ENCODE data around the gene MICAL1.

MICAL1 gene

GRCh38 chr6:109455437-109456110 is at the start of gene MICAL1:
TSS of gene MICAL1 (minus strand) at chr6:109455772. CDS start at chr6:109454196, 1,576 bp downstream.
- ChIA-PET CTCF (interaction anchor here (0.6 to 3.3 kb wide), 3 partner anchors 7 to 19 kb away, joined by 3 to 21 read pairs (median 4); partner anchors contain the start of genes PPIL6 and SMPD2), POLR2A (interaction anchor here (0.6 to 5.2 kb wide), 4 partner anchors 11 to 676 kb away, joined by 3 to 39 read pairs (median 10); partner anchors contain the start of genes CD164, PPIL6 and SMPD2)
- no peaks in the 10 kb centered on the region for H3K9me3 ChIP-seq (ENCODE audit: control insufficient read depth, insufficient read depth, low read depth, low read length)
- H3K36me3 ChIP-seq (ENCODE audit: control insufficient read depth in 2 of 2, insufficient read depth in 1 of 2, low read length in 2 of 2), result peaks cover 0 to 26% of the 10 kb centered on the region in 2 experiments; a peak in 1 of 3 replicates
- no peaks in the 10 kb centered on the region for H3K4me1 ChIP-seq (ENCODE audit: control insufficient read depth, insufficient read depth, low read length)
- H3K4me3 ChIP-seq (ENCODE audit: low read depth, low read length), result peak within 1 kb of the TSS; percentile 78
- H3K27ac ChIP-seq (ENCODE audit: extremely low read depth, low read depth, low read length), result peak within 1 kb of the TSS; percentile 39; the same call in 1 of the 2 replicates
- TF ChIP-seq ZNF488 (tag by site-specific recombination; IDR thresholded peaks at IDR 0.05), result no peak
- TF ChIP-seq GLIS2 (tag by site-specific recombination; IDR thresholded peaks at IDR 0.05), result peak; percentile 39
- TF ChIP-seq, protein P1, sequence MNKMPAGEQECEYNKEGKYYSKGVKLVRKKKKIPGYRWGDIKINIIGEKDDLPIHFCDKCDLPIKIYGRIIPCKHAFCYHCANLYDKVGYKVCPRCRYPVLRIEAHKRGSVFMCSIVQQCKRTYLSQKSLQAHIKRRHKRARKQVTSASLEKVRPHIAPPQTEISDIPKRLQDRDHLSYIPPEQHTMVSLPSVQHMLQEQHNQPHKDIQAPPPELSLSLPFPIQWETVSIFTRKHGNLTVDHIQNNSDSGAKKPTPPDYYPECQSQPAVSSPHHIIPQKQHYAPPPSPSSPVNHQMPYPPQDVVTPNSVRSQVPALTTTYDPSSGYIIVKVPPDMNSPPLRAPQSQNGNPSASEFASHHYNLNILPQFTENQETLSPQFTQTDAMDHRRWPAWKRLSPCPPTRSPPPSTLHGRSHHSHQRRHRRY (tag by site-specific recombination; IDR thresholded peaks at IDR 0.05), result no peak
- TF ChIP-seq ZFHX2 (tag by site-specific recombination; conservative IDR thresholded peaks at IDR 0.05), result no peak
- TF ChIP-seq ZNF132 (tag by site-specific recombination; IDR thresholded peaks at IDR 0.05; ENCODE audit: borderline replicate concordance), result no peak
- TF ChIP-seq ZNF768 (tag by site-specific recombination; IDR thresholded peaks at IDR 0.05), result no peak
- no peak for TF ChIP-seq ZNF677 (tag by site-specific recombination; IDR thresholded peaks at IDR 0.05)
- no peak for TF ChIP-seq SETDB1 (IDR thresholded peaks at IDR 0.05; ENCODE audit: insufficient read length, low read length)
- no peak for TF ChIP-seq ZNF639 (tag by site-specific recombination; IDR thresholded peaks at IDR 0.05)
- TF ChIP-seq ZBTB17 (tag by site-specific recombination; IDR thresholded peaks at IDR 0.05), result peak; percentile 29; the same call in 1 of the 2 replicates
- no peak for TF ChIP-seq AEBP2 (tag by site-specific recombination; IDR thresholded peaks at IDR 0.05; ENCODE audit: borderline replicate concordance)
- TF ChIP-seq ZNF133 (tag by site-specific recombination; IDR thresholded peaks at IDR 0.05), result no peak
- TF ChIP-seq ZNF707 (tag by site-specific recombination; IDR thresholded peaks at IDR 0.05), result no peak
- TF ChIP-seq KLF10 (tag by site-specific recombination; IDR thresholded peaks at IDR 0.05), result peak; percentile 54; the same call in 1 of the 2 replicates
- TF ChIP-seq ZNF175 (tag by site-specific recombination; IDR thresholded peaks at IDR 0.05), result no peak
- no peak for TF ChIP-seq ZBTB49 (tag by site-specific recombination; IDR thresholded peaks at IDR 0.05; ENCODE audit: low read depth)
- no peak for TF ChIP-seq HOXD13 (CRISPR knock-in tag; IDR thresholded peaks at IDR 0.05; ENCODE audit: borderline replicate concordance)
- TF ChIP-seq, protein P2, sequence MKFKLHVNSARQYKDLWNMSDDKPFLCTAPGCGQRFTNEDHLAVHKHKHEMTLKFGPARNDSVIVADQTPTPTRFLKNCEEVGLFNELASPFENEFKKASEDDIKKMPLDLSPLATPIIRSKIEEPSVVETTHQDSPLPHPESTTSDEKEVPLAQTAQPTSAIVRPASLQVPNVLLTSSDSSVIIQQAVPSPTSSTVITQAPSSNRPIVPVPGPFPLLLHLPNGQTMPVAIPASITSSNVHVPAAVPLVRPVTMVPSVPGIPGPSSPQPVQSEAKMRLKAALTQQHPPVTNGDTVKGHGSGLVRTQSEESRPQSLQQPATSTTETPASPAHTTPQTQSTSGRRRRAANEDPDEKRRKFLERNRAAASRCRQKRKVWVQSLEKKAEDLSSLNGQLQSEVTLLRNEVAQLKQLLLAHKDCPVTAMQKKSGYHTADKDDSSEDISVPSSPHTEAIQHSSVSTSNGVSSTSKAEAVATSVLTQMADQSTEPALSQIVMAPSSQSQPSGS (tag by site-specific recombination; IDR thresholded peaks at IDR 0.05; ENCODE audit: low read depth), result no peak
- no peak for TF ChIP-seq ZNF654 (tag by site-specific recombination; IDR thresholded peaks at IDR 0.05; ENCODE audit: low read depth)
- peak; percentile 62 for TF ChIP-seq ZNF449 (tag by site-specific recombination; IDR thresholded peaks at IDR 0.05)
- peak; percentile 80 for TF ChIP-seq ZNF600 (tag by site-specific recombination; IDR thresholded peaks at IDR 0.05)
- 0 out of 2 replicates have a peak, but pooled peaks have one; percentile 8 for TF ChIP-seq ZNF513 (tag by site-specific recombination; IDR thresholded peaks at IDR 0.05)
- TF ChIP-seq ZNF157 (tag by site-specific recombination; IDR thresholded peaks at IDR 0.05), result no peak
- TF ChIP-seq ZNF776 (tag by site-specific recombination; IDR thresholded peaks at IDR 0.05; ENCODE audit: borderline replicate concordance), result no peak
